NB4 (cell line): ENCODE data around the gene CFAP53.

Experiments used
- MYC ChIP-seq: IDR thresholded peaks from 2 replicates; pipeline ENCODE4 v1.6.1; 2011; ENCODE audit warnings: low read depth, low read length
- POLR2A ChIP-seq: IDR thresholded peaks from 2 replicates; pipeline ENCODE4 v1.6.1; 2011; ENCODE audit warnings: mild to moderate bottlenecking; ENCODE audit not compliant: insufficient read length; ENCODE audit errors: extremely low read depth

DNA sequence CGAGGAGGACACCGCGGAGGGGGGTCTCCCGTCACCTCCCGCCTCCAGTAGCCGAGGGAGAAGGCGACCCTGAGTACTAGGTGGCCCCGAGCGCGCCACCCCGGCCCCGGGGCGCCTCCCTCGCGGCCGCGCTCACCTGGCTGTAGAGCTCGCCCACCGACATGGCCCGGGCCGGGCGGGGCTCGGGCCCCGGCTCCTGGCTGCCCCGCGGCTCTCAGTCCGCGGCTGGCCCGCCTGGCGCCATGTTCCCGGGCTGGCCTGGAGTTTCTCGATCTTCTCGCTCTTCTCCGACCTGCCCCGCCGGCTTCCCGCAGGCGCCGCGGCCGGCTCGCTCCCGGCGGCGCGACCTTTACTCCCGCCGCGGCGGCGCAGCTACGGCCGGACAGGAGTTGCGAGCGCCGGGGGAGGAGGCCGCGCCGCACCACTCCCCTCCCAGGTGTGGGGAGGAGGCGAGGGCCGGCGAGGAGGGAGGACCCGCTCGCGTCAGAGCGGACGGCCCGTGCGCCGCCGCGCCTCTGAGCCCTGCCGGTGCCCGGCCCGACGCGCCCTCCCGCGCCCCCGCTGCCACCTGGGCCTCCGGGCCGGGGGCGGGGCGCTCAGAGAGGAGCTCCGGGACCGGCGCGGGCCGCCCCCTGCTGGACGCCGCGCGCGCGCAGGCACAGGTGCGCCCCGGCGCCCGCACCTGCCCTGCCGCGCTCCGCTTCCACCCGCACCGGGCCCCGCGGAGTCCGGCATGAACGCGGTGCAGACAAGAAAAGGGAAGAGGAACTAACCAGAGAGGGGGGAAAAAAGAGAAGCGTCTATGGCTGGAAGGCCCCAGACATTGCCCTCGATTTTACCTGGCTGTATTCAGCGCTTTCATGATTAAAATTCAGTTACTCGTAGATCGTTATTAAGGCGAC, 71.4 kb downstream of the CFAP53 start, which contains the start of gene MYO5B:
- TF ChIP-seq MYC: no peak
- TF ChIP-seq POLR2A: no peak
